GM18505 (cell line): Measurements from ENCODE around the gene FDX2.
"Not testable (repeated sequence)": the region's sequence is repeated elsewhere in the genome, so short reads cannot be mapped to it uniquely, and the experiment has no call there.

Source experiments
- ATAC-seq: cut with Tn5 transposase; IDR thresholded peaks from one replicate; pipeline ENCODE4 v1.9.1; 2021; ENCODE audit not compliant: unreplicated experiment
- POLR2A ChIP-seq: IDR thresholded peaks from 4 replicates; pipeline ENCODE4 v1.6.1; 2011; ENCODE audit warnings: borderline replicate concordance; ENCODE audit not compliant: insufficient read depth, insufficient read length; ENCODE audit errors: extremely low read depth

The FDX2 gene

GRCh38 chr19:10288662-10289166, 27.1 kb downstream of the FDX2 start:
- TF ChIP-seq POLR2A = no peak
- no peak for ATAC-seq

GRCh38 chr19:10286803-10287737, 28.7 kb downstream of the FDX2 start, which contains the start of gene ICAM4:
TSS of gene ICAM4 (plus strand) at chr19:10286955. CDS start at chr19:10287013, 58 bp downstream.
- ATAC-seq = no peak
- no peak for TF ChIP-seq POLR2A

- TF ChIP-seq POLR2A = peak; percentile 42
- ATAC-seq = no peak
These were observed 30.4 kb downstream of the FDX2 start for GRCh38 chr19:10285393-10285792.

GRCh38 chr19:10284960-10285278, 30.9 kb downstream of the FDX2 start:
- ATAC-seq = no peak
- no peak for TF ChIP-seq POLR2A

- no peak for ATAC-seq
- no peak for TF ChIP-seq POLR2A
These were observed 31.5 kb downstream of the FDX2 start for GRCh38 chr19:10284065-10284959.

GRCh38 chr19:10283301-10284064, 32.3 kb downstream of the FDX2 start:
- TF ChIP-seq POLR2A = peak; percentile 22
- no peak for ATAC-seq

- not testable (repeated sequence) for ATAC-seq
These were observed 33.8 kb downstream of the FDX2 start for GRCh38 chr19:10282043-10282442.

GRCh38 chr19:10279737-10280442, 35.9 kb downstream of the FDX2 start:
- no peak for ATAC-seq
- TF ChIP-seq POLR2A = no peak

GRCh38 chr19:10278935-10279334, 36.9 kb downstream of the FDX2 start:
- TF ChIP-seq POLR2A = no peak

GRCh38 chr19:10277795-10278589, 37.8 kb downstream of the FDX2 start:
- no peak for ATAC-seq

More at GRCh38 chr19:10278935-10279334, 36.9 kb downstream of the FDX2 start:
- no peak for ATAC-seq

GRCh38 chr19:10274589-10274988, 41.2 kb downstream of the FDX2 start:
- no peak for ATAC-seq
- peak; percentile 9 for TF ChIP-seq POLR2A

More at GRCh38 chr19:10277795-10278589, 37.8 kb downstream of the FDX2 start:
- no peak for TF ChIP-seq POLR2A

- peak; percentile 18 for ATAC-seq
- no peak for TF ChIP-seq POLR2A
These were observed 44.2 kb downstream of the FDX2 start for GRCh38 chr19:10271543-10272086.
